Prostate gland (tissue), 2 donors: ENCODE results near the gene RNF7. TPM values are rescaled to one million over a fixed set of nuclear protein-coding genes. Genes with fewer than 3 reads are reported as not detected.

Source experiments
- DNase-seq: peaks from one replicate; pipeline ENCODE4 v3.0.0-alpha.2; 2019; ENCODE audit warnings: low spot score
- H3K27ac ChIP-seq, 2 donors: fragments of 200-600 bp; sonication (generic); 2 replicates each; pipeline ENCODE4 v1.5.1; 2017 to 2019
- H3K27me3 ChIP-seq: fragments of 200-600 bp; sonication (generic); replicated peaks from 2 replicates; pipeline ENCODE4 v1.5.1; 2019; ENCODE audit not compliant: insufficient read depth
- H3K36me3 ChIP-seq, 2 donors: fragments of 200-600 bp; sonication (generic); 1 replicate in 1 of 2; 2 replicates in 1 of 2; pipeline versions ENCODE4 v1.5.1 to v1.8.1; 2017 to 2019
- H3K4me1 ChIP-seq: fragments of 200-600 bp; sonication (generic); replicated peaks from 2 replicates; pipeline ENCODE4 v1.5.1; 2019
- H3K4me3 ChIP-seq, 2 donors: fragments of 200-600 bp; sonication (generic); 2 replicates each; pipeline ENCODE4 v1.5.1; 2017 to 2019
- H3K9me3 ChIP-seq: fragments of 200-600 bp; sonication (generic); 2 replicates; pipeline ENCODE4 v1.5.1; 2017
- POLR2A ChIP-seq: fragments of 450-650 bp; IDR thresholded peaks from one replicate; pipeline ENCODE4 v1.6.1; 2016; ENCODE audit warnings: antibody characterized with exemption, mild to moderate bottlenecking
- POLR2AphosphoS5 ChIP-seq: sonication (generic); formaldehyde crosslinking; IDR thresholded peaks from one replicate; pipeline ENCODE4 v1.6.1; 2017; ENCODE audit warnings: antibody characterized with exemption
- WGBS: methylation state at CpG from one replicate; pipeline ENCODE4 v1.1.5; 2018; 5-methylcytosine and 5-hydroxymethylcytosine counted together
- intact Hi-C: fragments of 100-400 bp; cut with DNase I; formaldehyde crosslinking; loops from one replicate; pipeline ENCODE4 v1.14.2; 2022
- total RNA-seq, 2 donors: library from RNA; depleted of rRNA; stranded (reverse); fragments of >200 nt; gene quantifications; one replicate each; pipeline ENCODE4 v1.1.0, GENCODE V29; 2016
- TF ChIP-seq, protein P1 (sequence below), 4 experiments: fragments of 200-600 bp in 2 of 4; fragments of 450-650 bp in 2 of 4; sonication (generic) in 2 of 4; IDR thresholded peaks; 1 replicate in 3 of 4; 2 replicates in 1 of 4; pipeline ENCODE4 v1.5.1; 2016 to 2019; ENCODE audit warnings: antibody characterized with exemption in 4 of 4, mild to moderate bottlenecking in 2 of 4, moderate library complexity in 2 of 4

RNF7 gene
- total RNA-seq, 2 donors from 2014 or later: 68.5 to 92.4 TPM

DNA sequence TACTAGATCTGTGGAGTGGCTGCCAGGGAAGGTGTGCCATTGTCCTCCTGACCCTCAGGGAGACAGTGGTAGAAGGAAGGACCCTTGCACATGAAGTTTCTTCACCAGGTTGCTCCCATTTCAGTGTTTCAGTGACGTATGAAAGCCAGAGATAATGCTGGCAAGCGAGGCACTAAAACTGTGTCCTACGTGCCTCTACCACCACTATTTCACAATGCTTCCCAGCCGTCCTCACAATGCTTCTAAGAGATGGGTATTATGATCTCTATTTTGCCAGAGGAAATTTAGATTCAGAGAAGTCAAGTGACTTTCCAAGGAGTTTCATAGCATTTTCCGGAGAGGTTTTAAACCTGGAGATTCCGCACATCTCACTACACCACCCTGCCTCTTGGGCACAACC is 28.0 kb upstream of the RNF7 start:
- Histone ChIP-seq H3K27me3 (no peaks in the 10 kb centered on the region), H3K4me3 (no peak overlapping the region), H3K4me1 (no peaks in the 10 kb centered on the region), H3K27ac (no peak overlapping the region), H3K36me3 (no peaks in the 10 kb centered on the region), H3K9me3 (no peaks in the 10 kb centered on the region)
- 91% methylated on average over 6 of the region's 6 CpGs for WGBS
- TF ChIP-seq, protein P1, sequence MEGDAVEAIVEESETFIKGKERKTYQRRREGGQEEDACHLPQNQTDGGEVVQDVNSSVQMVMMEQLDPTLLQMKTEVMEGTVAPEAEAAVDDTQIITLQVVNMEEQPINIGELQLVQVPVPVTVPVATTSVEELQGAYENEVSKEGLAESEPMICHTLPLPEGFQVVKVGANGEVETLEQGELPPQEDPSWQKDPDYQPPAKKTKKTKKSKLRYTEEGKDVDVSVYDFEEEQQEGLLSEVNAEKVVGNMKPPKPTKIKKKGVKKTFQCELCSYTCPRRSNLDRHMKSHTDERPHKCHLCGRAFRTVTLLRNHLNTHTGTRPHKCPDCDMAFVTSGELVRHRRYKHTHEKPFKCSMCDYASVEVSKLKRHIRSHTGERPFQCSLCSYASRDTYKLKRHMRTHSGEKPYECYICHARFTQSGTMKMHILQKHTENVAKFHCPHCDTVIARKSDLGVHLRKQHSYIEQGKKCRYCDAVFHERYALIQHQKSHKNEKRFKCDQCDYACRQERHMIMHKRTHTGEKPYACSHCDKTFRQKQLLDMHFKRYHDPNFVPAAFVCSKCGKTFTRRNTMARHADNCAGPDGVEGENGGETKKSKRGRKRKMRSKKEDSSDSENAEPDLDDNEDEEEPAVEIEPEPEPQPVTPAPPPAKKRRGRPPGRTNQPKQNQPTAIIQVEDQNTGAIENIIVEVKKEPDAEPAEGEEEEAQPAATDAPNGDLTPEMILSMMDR (IDR thresholded peaks at IDR 0.05): no peak
- TF ChIP-seq POLR2A: no peak
- no peak for TF ChIP-seq POLR2AphosphoS5
- DNase-seq: no peak
- intact Hi-C loops: no loop called here

DNA sequence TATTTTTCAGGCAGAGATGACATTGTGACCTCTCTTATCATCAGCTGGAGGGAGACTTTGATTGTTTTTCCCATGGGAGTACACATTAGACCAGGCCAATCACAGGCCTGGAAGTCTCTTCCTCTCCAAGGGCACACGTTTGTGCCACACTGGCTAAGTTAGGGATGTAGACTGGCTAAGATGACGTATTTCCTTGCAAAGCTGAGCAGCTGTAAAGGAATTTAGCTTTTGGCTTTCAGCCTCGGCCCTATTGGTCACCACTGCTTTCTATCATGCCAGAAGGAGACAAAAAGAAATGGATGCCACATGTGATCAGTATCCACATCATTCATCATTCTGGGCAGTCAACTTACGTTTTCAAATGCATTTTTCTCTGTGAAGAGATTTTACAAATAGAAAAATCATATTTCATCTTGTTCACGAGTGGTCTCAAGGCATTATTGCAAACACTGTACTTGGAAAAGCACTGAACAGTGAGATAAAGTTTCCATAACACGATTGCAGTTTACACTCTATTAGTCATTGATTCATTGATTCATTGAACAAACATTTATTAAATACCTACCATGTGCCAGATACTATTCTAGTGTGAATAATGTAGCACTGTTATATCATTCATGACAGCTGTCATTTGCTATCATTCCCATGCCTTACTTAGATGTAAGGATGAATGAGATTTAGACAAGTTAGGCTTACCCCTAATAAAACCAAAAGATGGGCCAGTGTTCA is 27.0 kb upstream of the RNF7 start:
- DNase-seq: no peak
- no peaks in the 10 kb centered on the region for H3K9me3 ChIP-seq
- no peak overlapping the region for H3K4me3 ChIP-seq
- WGBS: 62% methylated on average over 6 of the region's 6 CpGs
- H3K36me3 ChIP-seq: no peaks in the 10 kb centered on the region
- no peak for TF ChIP-seq POLR2A
- TF ChIP-seq, protein P1 (IDR thresholded peaks at IDR 0.05): no peak
- TF ChIP-seq POLR2AphosphoS5: no peak
- no peaks in the 10 kb centered on the region for H3K4me1 ChIP-seq
- no peak overlapping the region for H3K27ac ChIP-seq
- intact Hi-C loops: no loop called here
- no peaks in the 10 kb centered on the region for H3K27me3 ChIP-seq

DNA sequence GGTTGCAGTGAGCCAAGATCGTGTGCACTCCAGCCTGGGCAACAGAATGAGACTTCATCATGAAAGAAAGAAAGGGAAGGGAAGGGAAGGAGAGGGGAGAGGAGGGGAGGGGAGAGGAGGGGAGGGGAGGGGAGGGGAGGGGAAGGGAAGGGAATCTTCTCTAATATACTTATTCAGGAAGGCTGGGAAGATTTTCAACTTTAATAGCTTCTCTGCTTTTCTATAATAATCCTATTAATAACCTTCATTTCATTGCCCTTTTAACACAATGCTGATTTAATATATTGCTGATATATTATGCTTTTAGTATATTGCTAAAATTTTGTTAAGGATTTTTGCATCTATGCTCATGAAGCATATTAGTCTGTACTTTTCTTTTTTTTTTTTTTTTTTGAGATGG is 23.4 kb upstream of the RNF7 start:
- intact Hi-C loops: no loop called here
- H3K27ac ChIP-seq: no peak overlapping the region
- no peaks in the 10 kb centered on the region for H3K36me3 ChIP-seq
- no peak overlapping the region for H3K4me3 ChIP-seq
- 94% methylated on average over 1 of the region's 1 CpG for WGBS
- DNase-seq: no peak
- H3K27me3 ChIP-seq: no peaks in the 10 kb centered on the region
- TF ChIP-seq, protein P1 (IDR thresholded peaks at IDR 0.05): no peak
- TF ChIP-seq POLR2AphosphoS5 (no peak), POLR2A (no peak)
- no peaks in the 10 kb centered on the region for H3K9me3 ChIP-seq
- H3K4me1 ChIP-seq: no peaks in the 10 kb centered on the region

- Histone ChIP-seq H3K36me3 (no peaks in the 10 kb centered on the region), H3K4me3 (no peak overlapping the region), H3K4me1 (no peaks in the 10 kb centered on the region), H3K9me3 (no peaks in the 10 kb centered on the region), H3K27me3 (no peaks in the 10 kb centered on the region), H3K27ac (no peak overlapping the region)
- no peak for DNase-seq
- WGBS: 75% methylated on average over 2 of the region's 2 CpGs
- TF ChIP-seq POLR2AphosphoS5: no peak
- TF ChIP-seq, protein P1 (IDR thresholded peaks at IDR 0.05): no peak
- TF ChIP-seq POLR2A: no peak
- intact Hi-C loops: no loop called here
These were observed 16.0 kb upstream of the RNF7 start for GRCh38 chr3:141722081-141722480.

- no peak for TF ChIP-seq POLR2AphosphoS5
- TF ChIP-seq, protein P1 (IDR thresholded peaks at IDR 0.05): no peak
- no peak for TF ChIP-seq POLR2A
- intact Hi-C loops: no loop called here
- no peak overlapping the region for H3K27ac ChIP-seq
- H3K9me3 ChIP-seq: no peaks in the 10 kb centered on the region
- WGBS: 71% methylated on average over 2 of the region's 2 CpGs
- no peak for DNase-seq
- H3K36me3 ChIP-seq: no peaks in the 10 kb centered on the region
- H3K4me1 ChIP-seq: no peaks in the 10 kb centered on the region
- no peaks in the 10 kb centered on the region for H3K27me3 ChIP-seq
- H3K4me3 ChIP-seq: no peak overlapping the region
These were observed 15.4 kb upstream of the RNF7 start for GRCh38 chr3:141722648-141723047.
